WI38 (cell line): ENCODE data around the gene GPC5.

ENCODE experiments used
- H3K4me3 ChIP-seq: 2 replicates; pipeline ENCODE4 v1.5.1; 2011; ENCODE audit warnings: low read depth, mild to moderate bottlenecking, control low read depth, low read length
- CTCF ChIP-seq: IDR thresholded peaks from 2 replicates; pipeline ENCODE4 v1.5.1; 2012; ENCODE audit warnings: low read depth, mild to moderate bottlenecking, control low read depth, low read length

Gene GPC5

GRCh38 chr13:91572944-91573598, 174.7 kb downstream of the GPC5 start:
- H3K4me3 ChIP-seq, result no peak overlapping the region
- no peak for TF ChIP-seq CTCF

DNA sequence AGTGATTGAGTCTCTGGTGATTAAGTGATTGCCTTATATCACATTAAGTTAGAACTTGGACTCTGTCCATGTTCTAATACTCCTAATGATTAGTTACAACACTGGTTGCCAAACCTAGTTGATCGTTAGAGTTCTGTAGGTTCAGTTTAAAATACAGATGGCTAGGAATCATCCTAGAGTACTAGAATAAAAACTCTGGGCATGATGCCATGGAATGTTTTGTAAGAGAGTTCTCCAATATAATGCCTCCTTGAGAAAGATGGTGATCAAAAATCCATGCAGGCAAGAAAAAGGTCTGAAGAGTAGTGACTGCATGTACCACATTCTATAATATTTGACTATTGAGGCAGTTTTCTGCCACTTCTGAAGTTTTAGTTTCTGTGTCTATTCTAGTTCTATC, 176.3 kb downstream of the GPC5 start:
- TF ChIP-seq CTCF, result no peak
- no peak overlapping the region for H3K4me3 ChIP-seq

DNA sequence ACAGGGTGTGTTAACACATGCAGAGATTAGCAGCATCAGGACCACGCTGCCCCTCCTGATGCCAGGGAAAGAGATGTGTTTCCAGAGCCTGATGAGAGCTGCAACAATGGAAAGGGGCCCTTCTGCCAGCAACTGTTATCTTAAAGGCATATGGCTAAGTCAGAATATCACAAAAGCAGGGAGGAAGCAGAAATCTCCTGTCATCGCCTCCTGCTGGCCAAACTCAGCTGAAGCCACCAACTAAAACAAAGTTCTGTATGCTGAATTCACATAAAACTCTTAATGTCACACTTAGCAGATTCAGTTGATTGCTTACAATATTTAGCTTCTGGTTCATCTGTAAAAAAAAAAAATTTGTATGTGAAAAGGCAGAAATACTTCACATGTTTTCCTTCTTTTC, 178.2 kb downstream of the GPC5 start:
- no peak overlapping the region for H3K4me3 ChIP-seq
- no peak for TF ChIP-seq CTCF

GRCh38 chr13:91579320-91579719, 180.9 kb downstream of the GPC5 start:
- TF ChIP-seq CTCF, result no peak
- H3K4me3 ChIP-seq, result no peak overlapping the region

GRCh38 chr13:91580749-91581148, 182.3 kb downstream of the GPC5 start:
- no peak for TF ChIP-seq CTCF
- no peak overlapping the region for H3K4me3 ChIP-seq

- H3K4me3 ChIP-seq, result no peak overlapping the region
These were observed 188.2 kb downstream of the GPC5 start for GRCh38 chr13:91586609-91587008.

GRCh38 chr13:91588541-91588940, 190.1 kb downstream of the GPC5 start:
- no peak overlapping the region for H3K4me3 ChIP-seq

More at GRCh38 chr13:91586609-91587008, 188.2 kb downstream of the GPC5 start:
- no peak for TF ChIP-seq CTCF

More at GRCh38 chr13:91588541-91588940, 190.1 kb downstream of the GPC5 start:
- no peak for TF ChIP-seq CTCF
